ENCODE measurements around the gene RAB11FIP3. TPM values are rescaled to one million over a fixed set of nuclear protein-coding genes. Genes with fewer than 3 reads are reported as not detected.

Gene RAB11FIP3
- total RNA-seq, 1 donor: 25.3 TPM

- Histone ChIP-seq H2AFZ (ENCODE audit: low read length) (no peak overlapping the region), H3K79me2 (ENCODE audit: insufficient read depth, low read length) (no peaks in the 10 kb centered on the region), H3K9me3 (ENCODE audit: low read depth, low read length) (no peaks in the 10 kb centered on the region), H4K20me1 (ENCODE audit: insufficient read depth, low read length) (peaks cover 4% of the 10 kb centered on the region), H3K27ac (ENCODE audit: low read depth, low read length) (no peak overlapping the region), H3K27me3 (ENCODE audit: insufficient read depth, low read length) (no peaks in the 10 kb centered on the region), H3K36me3 (ENCODE audit: insufficient read depth, low read length) (peaks cover 3% of the 10 kb centered on the region), H3K4me1 (ENCODE audit: insufficient read depth, low read length) (no peaks in the 10 kb centered on the region), H3K4me2 (ENCODE audit: insufficient read depth, low read length) (no peak overlapping the region), H3K4me3 (ENCODE audit: insufficient read depth, low read length) (no peak overlapping the region)
- TF ChIP-seq CTCF (IDR thresholded peaks at IDR 0.05; ENCODE audit: extremely low read depth, low read depth, low read length): no peak
- DNase-seq (ENCODE audit: insufficient read length, low spot score, missing footprints): no peak
Measured at GRCh38 chr16:508884-509736, 83.7 kb downstream of the RAB11FIP3 start.

GRCh38 chr16:510066-510825 is 84.8 kb downstream of the RAB11FIP3 start:
- Histone ChIP-seq H3K4me2 (ENCODE audit: insufficient read depth, low read length) (no peak overlapping the region), H4K20me1 (ENCODE audit: insufficient read depth, low read length) (peaks cover 6% of the 10 kb centered on the region), H3K79me2 (ENCODE audit: insufficient read depth, low read length) (no peaks in the 10 kb centered on the region), H3K36me3 (ENCODE audit: insufficient read depth, low read length) (peaks cover 3% of the 10 kb centered on the region), H3K27ac (ENCODE audit: low read depth, low read length) (no peak overlapping the region), H3K4me1 (ENCODE audit: insufficient read depth, low read length) (no peaks in the 10 kb centered on the region), H3K27me3 (ENCODE audit: insufficient read depth, low read length) (no peaks in the 10 kb centered on the region), H3K4me3 (ENCODE audit: insufficient read depth, low read length) (no peak overlapping the region), H3K9me3 (ENCODE audit: low read depth, low read length) (no peaks in the 10 kb centered on the region), H2AFZ (ENCODE audit: low read length) (no peak overlapping the region)
- DNase-seq (ENCODE audit: insufficient read length, low spot score, missing footprints): no peak
- TF ChIP-seq CTCF (IDR thresholded peaks at IDR 0.05; ENCODE audit: extremely low read depth, low read depth, low read length): no peak

- no peaks in the 10 kb centered on the region for H3K27me3 ChIP-seq (ENCODE audit: insufficient read depth, low read length)
- no peak overlapping the region for H3K27ac ChIP-seq (ENCODE audit: low read depth, low read length)
- no peaks in the 10 kb centered on the region for H3K79me2 ChIP-seq (ENCODE audit: insufficient read depth, low read length)
- H3K9me3 ChIP-seq (ENCODE audit: low read depth, low read length): no peaks in the 10 kb centered on the region
- peaks cover 6% of the 10 kb centered on the region for H4K20me1 ChIP-seq (ENCODE audit: insufficient read depth, low read length)
- TF ChIP-seq CTCF (IDR thresholded peaks at IDR 0.05; ENCODE audit: extremely low read depth, low read depth, low read length): no peak
- H3K36me3 ChIP-seq (ENCODE audit: insufficient read depth, low read length): peaks cover 12% of the 10 kb centered on the region
- DNase-seq (ENCODE audit: insufficient read length, low spot score, missing footprints): no peak
- no peak overlapping the region for H3K4me3 ChIP-seq (ENCODE audit: insufficient read depth, low read length)
- no peak overlapping the region for H3K4me2 ChIP-seq (ENCODE audit: insufficient read depth, low read length)
- H3K4me1 ChIP-seq (ENCODE audit: insufficient read depth, low read length): no peaks in the 10 kb centered on the region
- H2AFZ ChIP-seq (ENCODE audit: low read length): no peak overlapping the region
Measured at GRCh38 chr16:512802-513201, 87.4 kb downstream of the RAB11FIP3 start.

GRCh38 chr16:513950-514349 is 88.5 kb downstream of the RAB11FIP3 start:
- no peaks in the 10 kb centered on the region for H3K9me3 ChIP-seq (ENCODE audit: low read depth, low read length)
- no peak for DNase-seq (ENCODE audit: insufficient read length, low spot score, missing footprints)
- H4K20me1 ChIP-seq (ENCODE audit: insufficient read depth, low read length): peaks cover 6% of the 10 kb centered on the region
- H3K79me2 ChIP-seq (ENCODE audit: insufficient read depth, low read length): no peaks in the 10 kb centered on the region
- TF ChIP-seq CTCF (IDR thresholded peaks at IDR 0.05; ENCODE audit: extremely low read depth, low read depth, low read length): no peak
- no peak overlapping the region for H3K27ac ChIP-seq (ENCODE audit: low read depth, low read length)
- H3K27me3 ChIP-seq (ENCODE audit: insufficient read depth, low read length): no peaks in the 10 kb centered on the region
- H2AFZ ChIP-seq (ENCODE audit: low read length): no peak overlapping the region
- no peak overlapping the region for H3K4me2 ChIP-seq (ENCODE audit: insufficient read depth, low read length)
- peaks cover 12% of the 10 kb centered on the region for H3K36me3 ChIP-seq (ENCODE audit: insufficient read depth, low read length)
- H3K4me1 ChIP-seq (ENCODE audit: insufficient read depth, low read length): no peaks in the 10 kb centered on the region
- H3K4me3 ChIP-seq (ENCODE audit: insufficient read depth, low read length): no peak overlapping the region

All from osteoblast (primary cell).